Measurements from ENCODE around the gene TMCO6. TPM values are rescaled to one million over a fixed set of nuclear protein-coding genes. Genes with fewer than 3 reads are reported as not detected.

TMCO6 gene
- total and polyA plus RNA-seq, 9 of the 15 experiments (the other 6 are each of a cell fraction or from before 2014, with no cell fraction given): 3.4 to 46.4 (median 16.7) TPM

DNA sequence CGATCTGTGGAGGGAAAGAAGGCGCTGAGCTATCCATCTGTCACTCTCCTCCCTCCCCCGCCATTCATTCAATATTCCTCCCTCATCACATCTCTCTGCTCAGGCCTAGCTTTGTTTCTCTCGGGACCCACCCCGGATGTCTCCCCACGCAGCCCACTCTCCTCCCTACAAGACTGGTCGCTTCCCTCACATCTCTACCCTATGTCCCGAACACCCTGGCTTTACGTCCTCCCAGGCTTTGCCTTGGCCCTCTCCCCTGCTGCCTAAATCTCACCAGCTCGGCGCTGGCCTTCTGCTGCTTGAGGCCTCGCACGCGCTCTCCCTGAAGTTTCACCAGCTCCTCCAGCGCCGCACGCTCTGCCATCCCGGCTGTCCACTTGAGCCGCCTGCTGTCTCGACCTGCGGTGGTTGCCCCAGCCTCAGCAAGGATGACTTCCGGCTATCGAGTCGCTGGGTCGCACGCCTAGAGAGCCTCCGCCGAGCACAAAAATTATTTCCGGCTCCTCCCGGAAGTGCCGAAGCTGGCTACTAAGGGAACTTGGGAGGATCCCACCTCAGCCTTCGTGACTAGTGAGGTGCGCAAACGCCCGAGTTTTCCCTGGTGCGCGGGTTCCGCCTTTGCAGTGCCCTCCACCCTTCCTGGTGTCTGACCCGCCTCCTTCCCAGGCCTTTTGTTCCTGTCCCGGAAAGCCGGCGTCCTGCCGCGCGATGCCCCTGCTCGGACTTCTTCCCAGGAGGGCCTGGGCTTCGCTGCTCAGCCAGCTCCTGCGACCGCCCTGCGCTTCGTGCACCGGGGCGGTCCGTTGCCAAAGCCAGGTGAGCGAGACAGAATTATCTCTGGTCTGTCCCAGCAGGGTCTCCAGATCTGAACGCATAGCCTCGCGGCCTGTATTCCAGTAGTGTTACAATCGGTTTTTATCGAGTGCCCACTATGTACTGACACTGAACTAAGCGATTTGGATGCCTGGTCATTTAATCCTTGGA, 52.0 kb downstream of the TMCO6 start, which contains the start of the genes HARS1 and HARS2 (continued):
- TF ChIP-seq FOXA3 (CRISPR knock-in tag; conservative IDR thresholded peaks at IDR 0.05 in 1 of 2, IDR thresholded peaks at IDR 0.05 in 1 of 2) (peak in 1 of 2 experiments; percentile 26; a peak in 1 of 4 replicates), HNRNPLL (IDR thresholded peaks at IDR 0.05; ENCODE audit: low read depth, low read length, poor library complexity, severe bottlenecking) (peak; percentile 86), ATF1 (CRISPR knock-in tag; IDR thresholded peaks at IDR 0.05) (no peak), ATF1 (tag; IDR thresholded peaks at IDR 0.05) (peak; percentile 71), PHTF2 (CRISPR knock-in tag; IDR thresholded peaks at IDR 0.05) (no peak), FOXA1 (IDR thresholded peaks at IDR 0.05; ENCODE audit: borderline replicate concordance) (no peak), KAT8 (IDR thresholded peaks at IDR 0.05; ENCODE audit: low read depth) (no peak), BRD9 (IDR thresholded peaks at IDR 0.05; ENCODE audit: low read depth, partially characterized antibody) (peak; percentile 84), ZNF316 (IDR thresholded peaks at IDR 0.05) (no peak), ZNF263 (CRISPR knock-in tag; IDR thresholded peaks at IDR 0.05; ENCODE audit: borderline replicate concordance) (peak; percentile 64; the same call in 1 of the 2 replicates), SAFB2 (IDR thresholded peaks at IDR 0.05; ENCODE audit: borderline replicate concordance, low read depth, low read length, severe bottlenecking) (no peak), ZNF431 (CRISPR knock-in tag; IDR thresholded peaks at IDR 0.05) (peak; percentile 84), RBM25 (IDR thresholded peaks at IDR 0.05; ENCODE audit: low read depth, low read length, severe bottlenecking) (no peak), GTF2A2 (tag; IDR thresholded peaks at IDR 0.05) (no peak), CBX3 (IDR thresholded peaks at IDR 0.05; ENCODE audit: borderline replicate concordance in 1 of 2, low read length in 2 of 2) (peak in 1 of 2 experiments; percentile 65; a peak in 1 of 3 replicates), ZNF3 (CRISPR knock-in tag; IDR thresholded peaks at IDR 0.05) (no peak), ZFX (CRISPR knock-in tag; IDR thresholded peaks at IDR 0.05) (peak; percentile 87)
- TF ChIP-seq, protein P1, sequence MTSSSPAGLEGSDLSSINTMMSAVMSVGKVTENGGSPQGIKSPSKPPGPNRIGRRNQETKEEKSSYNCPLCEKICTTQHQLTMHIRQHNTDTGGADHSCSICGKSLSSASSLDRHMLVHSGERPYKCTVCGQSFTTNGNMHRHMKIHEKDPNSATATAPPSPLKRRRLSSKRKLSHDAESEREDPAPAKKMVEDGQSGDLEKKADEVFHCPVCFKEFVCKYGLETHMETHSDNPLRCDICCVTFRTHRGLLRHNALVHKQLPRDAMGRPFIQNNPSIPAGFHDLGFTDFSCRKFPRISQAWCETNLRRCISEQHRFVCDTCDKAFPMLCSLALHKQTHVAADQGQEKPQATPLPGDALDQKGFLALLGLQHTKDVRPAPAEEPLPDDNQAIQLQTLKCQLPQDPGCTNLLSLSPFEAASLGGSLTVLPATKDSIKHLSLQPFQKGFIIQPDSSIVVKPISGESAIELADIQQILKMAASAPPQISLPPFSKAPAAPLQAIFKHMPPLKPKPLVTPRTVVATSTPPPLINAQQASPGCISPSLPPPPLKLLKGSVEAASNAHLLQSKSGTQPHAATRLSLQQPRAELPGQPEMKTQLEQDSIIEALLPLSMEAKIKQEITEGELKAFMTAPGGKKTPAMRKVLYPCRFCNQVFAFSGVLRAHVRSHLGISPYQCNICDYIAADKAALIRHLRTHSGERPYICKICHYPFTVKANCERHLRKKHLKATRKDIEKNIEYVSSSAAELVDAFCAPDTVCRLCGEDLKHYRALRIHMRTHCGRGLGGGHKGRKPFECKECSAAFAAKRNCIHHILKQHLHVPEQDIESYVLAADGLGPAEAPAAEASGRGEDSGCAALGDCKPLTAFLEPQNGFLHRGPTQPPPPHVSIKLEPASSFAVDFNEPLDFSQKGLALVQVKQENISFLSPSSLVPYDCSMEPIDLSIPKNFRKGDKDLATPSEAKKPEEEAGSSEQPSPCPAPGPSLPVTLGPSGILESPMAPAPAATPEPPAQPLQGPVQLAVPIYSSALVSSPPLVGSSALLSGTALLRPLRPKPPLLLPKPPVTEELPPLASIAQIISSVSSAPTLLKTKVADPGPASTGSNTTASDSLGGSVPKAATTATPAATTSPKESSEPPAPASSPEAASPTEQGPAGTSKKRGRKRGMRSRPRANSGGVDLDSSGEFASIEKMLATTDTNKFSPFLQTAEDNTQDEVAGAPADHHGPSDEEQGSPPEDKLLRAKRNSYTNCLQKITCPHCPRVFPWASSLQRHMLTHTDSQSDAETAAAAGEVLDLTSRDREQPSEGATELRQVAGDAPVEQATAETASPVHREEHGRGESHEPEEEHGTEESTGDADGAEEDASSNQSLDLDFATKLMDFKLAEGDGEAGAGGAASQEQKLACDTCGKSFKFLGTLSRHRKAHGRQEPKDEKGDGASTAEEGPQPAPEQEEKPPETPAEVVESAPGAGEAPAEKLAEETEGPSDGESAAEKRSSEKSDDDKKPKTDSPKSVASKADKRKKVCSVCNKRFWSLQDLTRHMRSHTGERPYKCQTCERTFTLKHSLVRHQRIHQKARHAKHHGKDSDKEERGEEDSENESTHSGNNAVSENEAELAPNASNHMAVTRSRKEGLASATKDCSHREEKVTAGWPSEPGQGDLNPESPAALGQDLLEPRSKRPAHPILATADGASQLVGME (CRISPR knock-in tag; IDR thresholded peaks at IDR 0.05): 0 out of 2 replicates have a peak, but pooled peaks have one; percentile 54
- TF ChIP-seq, protein P2, sequence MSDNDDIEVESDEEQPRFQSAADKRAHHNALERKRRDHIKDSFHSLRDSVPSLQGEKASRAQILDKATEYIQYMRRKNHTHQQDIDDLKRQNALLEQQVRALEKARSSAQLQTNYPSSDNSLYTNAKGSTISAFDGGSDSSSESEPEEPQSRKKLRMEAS (CRISPR knock-in tag; IDR thresholded peaks at IDR 0.05): peak; percentile 88
- TF ChIP-seq, protein P3, sequence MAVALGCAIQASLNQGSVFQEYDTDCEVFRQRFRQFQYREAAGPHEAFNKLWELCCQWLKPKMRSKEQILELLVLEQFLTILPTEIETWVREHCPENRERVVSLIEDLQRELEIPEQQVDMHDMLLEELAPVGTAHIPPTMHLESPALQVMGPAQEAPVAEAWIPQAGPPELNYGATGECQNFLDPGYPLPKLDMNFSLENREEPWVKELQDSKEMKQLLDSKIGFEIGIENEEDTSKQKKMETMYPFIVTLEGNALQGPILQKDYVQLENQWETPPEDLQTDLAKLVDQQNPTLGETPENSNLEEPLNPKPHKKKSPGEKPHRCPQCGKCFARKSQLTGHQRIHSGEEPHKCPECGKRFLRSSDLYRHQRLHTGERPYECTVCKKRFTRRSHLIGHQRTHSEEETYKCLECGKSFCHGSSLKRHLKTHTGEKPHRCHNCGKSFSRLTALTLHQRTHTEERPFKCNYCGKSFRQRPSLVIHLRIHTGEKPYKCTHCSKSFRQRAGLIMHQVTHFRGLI (CRISPR knock-in tag; IDR thresholded peaks at IDR 0.05): no peak

All from K562 (cell line).